Dedifferentiated amniotic fluid mesenchymal stem cell (primary cell): Measurements from ENCODE around the gene CACNA2D2.
"Not testable (repeated sequence)": the region's sequence is repeated elsewhere in the genome, so short reads cannot be mapped to it uniquely, and the experiment has no call there.

Experiments
- DNase-seq: peaks from one replicate; pipeline ENCODE4 v3.0.0-alpha.2; 2016; ENCODE audit errors: extremely low spot score

CACNA2D2 gene

DNA sequence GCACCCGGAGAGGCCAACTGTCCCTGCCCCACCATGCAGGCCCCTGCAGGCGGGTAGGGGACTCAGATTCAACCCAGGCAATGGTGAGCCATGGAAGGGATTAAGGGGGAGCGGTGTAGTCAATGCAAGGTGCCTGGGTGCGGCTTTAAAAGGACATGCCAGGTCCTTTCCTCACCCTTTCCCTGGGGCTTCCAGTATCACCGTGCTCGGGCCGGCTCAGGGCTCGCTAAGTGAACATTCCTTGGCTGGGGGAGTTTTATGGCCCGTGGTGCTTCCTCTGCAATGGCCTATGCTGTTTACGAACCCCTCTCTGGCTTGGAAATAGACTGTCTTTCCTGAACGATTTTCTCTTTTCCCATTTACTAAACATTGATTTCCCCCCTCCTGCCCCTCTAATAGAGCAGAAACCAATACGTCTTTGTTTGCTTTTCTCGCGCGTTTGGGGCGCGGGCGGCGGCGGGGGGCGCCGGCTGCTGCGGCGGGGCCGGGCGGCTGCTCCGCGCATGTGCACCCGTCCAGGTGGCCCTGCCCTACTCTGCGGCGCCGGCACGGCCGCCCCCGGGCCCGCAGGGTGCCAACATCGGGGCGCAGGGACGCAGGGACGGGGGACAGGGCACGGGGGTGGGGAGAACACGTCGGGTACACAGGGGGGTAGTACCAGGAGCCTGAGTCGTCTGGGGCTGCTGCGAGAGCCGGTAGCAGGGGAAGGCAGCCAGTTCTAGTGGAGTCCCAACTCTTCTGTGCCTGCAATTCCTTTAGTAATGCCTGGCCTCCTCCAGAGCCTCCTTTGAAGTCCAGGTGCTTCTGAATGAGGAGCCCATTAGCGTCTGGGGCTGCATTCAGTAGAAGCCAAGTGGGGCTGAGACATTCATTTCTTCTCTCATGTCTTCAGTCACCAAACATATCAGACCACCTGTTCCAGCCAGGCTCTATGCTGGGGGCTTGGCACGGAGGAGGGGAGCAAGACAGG is 26.9 kb upstream of the CACNA2D2 start:
- no peak for DNase-seq

DNA sequence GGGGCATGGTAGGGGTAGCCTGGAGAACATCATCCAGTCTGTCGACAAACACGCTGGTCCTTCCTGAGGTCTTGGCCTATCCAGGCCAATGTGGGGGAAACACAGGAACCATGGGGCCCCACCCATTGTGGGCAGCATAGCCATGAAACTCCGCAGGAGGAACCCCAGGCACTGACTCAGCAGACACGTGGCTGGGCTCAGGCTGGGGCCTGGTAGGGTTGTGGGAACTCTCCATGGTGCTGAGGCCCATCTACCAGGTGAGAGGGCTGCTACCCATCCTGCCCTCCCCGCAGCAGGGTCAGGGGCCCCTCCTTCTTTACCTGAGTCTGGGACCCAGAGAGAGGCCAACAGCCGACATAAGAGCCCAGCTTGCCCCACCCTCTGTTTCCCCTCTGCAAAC is 22.6 kb upstream of the CACNA2D2 start:
- no peak for DNase-seq

DNA sequence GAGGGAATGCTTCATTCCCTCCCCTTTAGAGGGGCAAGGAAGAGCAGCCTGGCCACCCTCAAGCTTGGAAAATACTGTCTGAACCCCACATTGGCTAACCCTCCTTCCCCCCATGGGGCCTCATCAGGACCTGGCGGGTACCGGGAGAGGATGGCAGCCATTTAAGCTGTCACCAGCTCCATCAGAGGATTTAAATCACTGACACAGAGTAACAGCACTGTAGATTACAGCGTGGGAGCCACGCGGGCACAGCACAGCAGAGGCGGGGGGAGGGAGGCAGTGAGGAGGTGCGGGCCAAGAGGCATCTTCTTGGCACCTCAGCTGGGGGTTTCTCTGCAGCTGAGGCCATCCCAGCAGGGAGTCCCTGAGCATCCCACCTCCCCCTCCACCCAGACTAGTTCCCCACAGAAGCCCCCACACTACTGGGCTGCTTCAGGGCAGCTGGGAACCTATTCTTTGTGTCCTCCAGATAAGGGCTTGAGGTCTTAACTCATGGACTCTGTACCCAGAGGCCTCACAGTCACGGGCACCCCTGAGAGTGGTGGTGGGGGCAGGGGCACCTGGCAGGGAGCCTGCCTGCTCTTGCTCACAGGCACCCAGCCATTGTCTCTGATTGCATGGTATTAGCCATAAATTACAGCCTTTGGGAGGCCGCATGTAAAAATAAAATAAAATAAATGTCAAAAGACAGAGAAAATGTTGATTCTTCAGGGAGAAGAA is 21.9 kb upstream of the CACNA2D2 start:
- no peak for DNase-seq

DNA sequence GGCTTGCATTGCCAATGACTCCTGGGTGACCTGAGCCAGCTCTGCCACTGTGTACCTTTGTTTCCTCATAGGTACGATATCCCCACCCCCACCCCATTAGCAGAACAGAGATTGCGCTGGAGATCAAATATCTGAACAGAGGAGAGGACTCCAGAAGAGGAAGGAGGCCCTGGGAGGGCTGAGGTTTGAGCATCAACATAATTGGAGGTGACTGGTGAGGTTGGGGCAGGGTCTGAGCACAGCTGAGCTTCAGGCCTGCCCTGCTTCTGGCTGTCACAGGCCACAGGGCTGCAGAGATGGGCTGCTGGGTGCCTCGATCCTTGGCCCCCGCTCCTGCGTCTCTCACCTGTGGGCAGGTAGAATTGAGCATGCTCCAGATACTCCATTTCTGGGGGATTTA is 21.3 kb upstream of the CACNA2D2 start:
- DNase-seq = no peak

DNA sequence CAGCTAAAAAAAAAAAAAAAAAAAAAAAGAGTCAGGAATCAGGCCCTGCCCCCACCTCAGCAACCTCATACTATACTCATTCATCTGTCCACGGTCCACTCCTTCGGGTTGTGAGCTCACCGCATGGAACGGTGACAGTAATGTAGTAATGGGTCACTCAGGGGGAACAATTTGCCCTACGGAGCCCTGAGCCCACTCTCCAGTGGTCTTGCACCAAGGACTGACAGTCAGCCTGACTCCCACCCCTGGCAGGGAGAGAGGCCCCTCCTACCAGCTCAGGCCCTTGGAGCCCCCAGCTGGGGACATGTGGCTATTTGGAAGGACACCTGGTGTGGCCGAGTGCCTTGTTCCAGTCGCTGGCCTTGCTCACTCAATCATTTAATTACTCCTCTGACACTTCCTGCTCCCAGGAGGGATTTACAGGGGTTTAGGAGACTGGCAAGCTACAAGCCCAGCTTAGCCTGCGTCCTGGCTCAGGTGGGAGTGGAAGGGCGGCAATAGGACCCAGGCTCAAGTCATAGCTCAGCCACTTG is 19.9 kb upstream of the CACNA2D2 start:
- no peak for DNase-seq

DNA sequence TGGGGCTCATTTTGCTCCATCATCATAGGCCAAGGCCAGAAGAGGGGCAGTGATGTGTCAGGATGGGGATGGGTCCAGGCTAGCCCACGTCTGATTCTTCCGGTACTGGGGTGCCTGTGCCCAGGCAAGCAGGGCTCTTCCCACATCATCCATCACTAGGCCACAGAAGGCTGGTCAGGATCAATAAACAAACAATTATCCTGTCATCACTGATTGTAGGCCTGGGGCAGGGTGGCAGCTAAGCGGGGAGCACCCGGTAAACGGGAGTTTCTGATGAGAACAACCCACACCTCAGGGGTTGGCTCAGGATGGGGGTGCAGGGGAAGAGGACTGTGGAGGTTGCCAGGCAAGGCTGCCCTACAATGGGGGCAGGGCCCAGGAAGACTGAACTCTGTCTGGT is 18.1 kb upstream of the CACNA2D2 start:
- no peak for DNase-seq

DNA sequence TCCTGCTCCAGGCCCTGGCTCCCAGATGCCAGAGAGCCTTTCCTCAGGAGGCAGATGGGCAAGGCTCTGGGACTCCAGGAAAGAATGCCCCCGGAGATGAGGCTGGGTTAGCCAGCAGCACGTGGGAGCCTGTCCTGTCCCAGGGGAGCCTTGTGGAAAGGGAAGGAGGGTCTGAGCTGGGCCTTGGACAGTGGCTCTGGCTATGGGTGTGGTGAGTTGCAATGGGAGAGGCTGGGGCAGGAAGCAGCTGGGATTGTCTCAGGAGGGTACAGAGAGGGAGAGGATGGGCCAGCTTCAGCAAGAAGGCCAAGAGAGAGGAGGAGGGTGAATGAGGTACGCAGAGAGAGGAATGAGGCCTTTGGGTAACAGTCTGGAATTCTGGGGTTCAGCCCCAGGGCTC is 17.4 kb upstream of the CACNA2D2 start:
- DNase-seq = no peak

DNA sequence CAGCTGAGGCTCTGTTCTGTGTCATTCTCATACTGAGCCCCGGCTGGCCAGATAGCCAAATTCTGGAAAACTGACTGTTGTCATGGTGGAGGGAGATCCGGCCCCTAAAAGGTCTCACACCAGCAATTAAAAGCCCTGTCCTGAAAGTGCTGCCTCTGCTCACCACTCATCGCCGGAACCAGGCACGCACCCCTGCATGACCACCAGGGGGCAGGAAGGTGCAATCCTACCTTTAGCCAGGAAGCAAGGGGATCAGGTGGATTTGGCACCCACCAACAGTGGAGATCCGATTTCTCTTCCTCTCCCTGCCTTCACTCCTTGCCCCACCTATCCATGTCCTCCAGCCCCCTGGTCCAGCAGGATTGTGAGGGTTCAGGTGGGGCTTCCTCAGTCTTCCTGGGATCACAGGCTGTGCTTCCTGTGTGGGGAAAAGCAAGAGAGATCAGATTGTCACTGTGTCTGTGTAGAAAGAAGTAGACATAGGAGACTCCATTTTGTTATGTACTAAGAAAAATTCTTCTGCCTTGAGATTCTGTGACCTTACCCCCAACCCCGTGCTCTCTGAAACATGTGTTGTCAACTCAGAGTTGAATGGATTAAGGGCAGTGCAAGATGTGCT is 16.1 kb upstream of the CACNA2D2 start:
- no peak for DNase-seq

DNA sequence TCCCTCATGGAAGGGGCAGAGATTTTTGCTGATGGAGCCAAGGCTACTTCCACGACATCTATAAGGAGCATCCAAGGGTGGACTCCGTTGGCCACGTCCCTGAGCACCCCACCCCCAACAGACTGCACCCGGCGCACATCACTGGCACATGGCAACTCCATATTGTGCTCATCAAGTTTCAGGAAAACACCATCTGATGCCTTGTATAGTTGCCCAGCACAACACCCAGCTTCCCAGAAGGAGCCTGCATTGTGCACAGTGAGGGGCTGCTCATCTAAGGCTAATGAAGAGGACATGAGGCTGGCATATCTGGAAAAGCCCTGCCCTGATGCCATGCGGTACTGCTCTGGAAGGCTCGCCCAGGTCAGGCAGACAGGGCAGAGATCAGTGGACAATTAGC is 15.0 kb upstream of the CACNA2D2 start:
- DNase-seq = no peak

DNA sequence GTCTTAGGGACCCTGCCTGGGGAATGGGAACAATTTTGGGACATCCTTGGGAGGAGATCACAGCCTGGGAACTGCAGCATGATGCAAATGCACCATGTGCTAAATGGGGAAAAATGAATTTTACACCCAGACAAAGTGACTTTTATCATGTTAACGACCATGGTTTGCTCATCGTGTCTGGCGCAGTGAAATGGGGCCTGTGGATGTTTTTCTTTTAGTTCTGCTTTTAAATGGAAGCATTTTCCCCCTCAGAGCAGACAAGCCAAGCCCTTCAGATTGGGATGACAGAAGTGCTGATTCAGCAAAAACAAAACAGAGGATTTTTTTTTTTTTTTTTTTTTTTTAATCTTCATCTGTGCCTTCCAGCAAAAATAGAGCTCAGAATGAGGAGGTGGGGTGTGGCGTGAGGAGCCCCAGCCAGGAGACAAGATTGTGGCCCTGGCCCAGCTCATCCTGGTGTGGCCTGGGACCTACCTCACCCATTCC is 14.3 kb upstream of the CACNA2D2 start:
- no peak for DNase-seq

DNA sequence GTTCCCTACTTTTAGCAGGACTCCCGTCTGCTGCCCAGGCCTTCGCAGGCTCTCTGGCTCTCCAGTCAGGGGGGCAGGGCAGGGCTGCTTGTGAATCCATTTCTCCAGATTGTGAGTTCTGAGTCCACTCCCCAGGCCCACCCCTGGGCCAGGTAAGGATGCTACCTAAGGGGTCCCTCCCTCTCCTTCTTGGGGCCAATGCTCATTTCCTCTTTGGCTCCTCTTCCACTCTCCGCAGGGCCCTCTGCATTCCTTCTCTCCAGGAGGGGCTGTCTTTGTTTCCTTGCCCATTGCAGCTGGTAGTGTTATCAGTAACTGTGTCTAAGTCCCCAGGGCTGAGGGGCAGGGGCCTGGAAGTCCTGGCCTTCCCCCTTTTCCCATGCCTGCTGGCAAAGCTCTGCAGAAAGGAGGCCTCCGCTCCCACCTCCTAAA is 13.0 kb upstream of the CACNA2D2 start:
- DNase-seq = no peak

DNA sequence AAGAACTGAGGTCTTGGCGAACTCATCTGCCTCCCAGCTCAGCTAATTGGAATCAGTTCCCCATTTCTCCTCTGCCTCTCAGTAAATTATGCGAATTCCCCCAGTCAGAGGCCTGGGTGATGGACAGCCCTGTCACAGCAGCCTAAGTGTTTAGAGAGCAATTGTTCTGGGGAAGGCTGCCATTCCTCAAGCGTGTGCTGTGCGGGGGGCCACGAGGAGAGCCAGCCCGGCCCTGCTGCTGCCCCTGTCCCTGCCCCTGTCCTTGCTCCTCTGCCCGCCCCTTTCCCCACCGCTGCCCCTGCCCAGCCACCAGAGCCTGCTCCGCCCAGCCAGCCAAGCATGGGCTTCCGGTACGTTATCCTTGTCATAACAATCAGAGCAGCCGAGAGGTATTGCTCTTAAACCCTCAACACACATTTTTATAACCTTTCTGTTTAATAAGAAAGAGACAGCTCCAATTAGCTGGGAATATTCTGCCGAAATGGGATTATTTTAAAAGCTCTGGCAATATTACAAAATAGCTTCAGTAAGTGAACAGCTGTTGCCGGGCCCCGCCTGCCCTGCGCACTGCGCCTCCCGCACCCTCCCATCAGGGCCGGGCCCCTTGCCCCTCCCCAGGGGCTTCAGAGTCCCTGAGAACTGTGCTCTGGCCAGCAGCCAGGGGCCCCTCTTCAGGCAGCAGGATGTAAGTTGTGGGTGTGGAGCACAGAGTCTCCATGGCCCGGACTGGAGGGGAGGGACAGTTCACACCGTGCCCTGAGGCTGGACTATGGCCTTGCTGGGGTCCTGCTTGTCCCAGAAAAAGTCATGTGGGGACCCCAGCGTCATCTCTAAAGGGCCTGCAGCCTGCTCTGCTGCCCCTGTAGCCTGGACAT is 12.4 kb upstream of the CACNA2D2 start:
- DNase-seq = no peak

DNA sequence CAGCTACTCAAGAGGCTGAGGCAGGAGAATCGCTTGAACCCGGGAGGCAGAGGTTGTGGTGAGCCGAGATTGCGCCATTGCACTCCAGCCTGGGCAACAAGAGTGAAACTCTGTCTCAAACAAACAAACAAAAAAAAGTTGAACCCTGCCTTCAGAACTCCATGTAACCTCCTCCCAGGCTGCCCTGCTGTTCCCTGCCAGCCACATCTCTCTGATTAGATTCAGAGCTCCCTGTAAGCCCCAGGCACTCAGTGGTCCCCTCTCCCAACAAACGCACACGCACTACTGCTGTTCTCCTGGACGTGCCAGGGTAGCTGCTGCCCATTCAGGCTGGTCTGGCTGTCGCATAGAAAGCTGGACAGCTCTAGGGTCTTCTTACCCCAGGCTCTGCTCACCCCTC is 9.5 kb upstream of the CACNA2D2 start:
- DNase-seq = not testable (repeated sequence)

DNA sequence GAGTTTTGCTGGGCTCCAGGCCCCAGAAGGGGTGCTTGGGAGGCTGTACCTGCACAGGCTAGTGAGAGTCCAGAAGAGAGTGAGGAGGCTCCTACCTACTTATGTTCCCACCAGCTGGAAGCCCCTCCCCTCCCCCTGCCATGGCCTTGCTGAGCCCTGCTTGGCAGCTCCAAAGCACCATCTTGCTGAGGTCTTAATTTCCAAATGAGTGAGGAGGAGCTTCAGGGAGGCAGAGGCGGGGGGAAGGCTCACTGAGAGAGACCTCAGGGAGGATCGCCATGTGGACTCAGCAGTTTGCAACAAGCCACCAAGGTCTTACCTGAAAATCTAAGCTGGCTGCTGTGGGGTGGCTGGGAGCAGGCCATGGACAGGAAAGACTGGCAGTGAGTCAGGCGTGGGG is 8.7 kb upstream of the CACNA2D2 start:
- DNase-seq = no peak

DNA sequence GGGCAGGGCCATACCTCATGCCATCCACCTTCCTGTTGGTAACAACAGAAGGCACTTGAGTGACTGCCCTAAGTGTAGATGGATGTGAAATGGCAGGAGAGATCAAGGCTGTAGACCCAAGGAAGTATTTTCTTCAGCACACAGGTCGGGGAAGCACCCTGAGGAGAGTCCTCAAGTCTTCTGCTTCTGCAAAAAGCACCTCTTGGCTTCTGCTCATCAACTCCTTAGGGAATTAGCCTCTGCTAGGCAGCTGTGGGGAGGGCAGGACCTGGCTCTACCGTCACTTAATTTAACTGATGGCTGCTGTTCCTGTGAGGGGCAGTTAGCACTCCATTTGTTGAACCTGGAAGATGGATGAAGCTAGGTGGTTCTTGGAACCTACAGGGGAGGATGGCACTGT is 6.9 kb upstream of the CACNA2D2 start:
- no peak for DNase-seq

DNA sequence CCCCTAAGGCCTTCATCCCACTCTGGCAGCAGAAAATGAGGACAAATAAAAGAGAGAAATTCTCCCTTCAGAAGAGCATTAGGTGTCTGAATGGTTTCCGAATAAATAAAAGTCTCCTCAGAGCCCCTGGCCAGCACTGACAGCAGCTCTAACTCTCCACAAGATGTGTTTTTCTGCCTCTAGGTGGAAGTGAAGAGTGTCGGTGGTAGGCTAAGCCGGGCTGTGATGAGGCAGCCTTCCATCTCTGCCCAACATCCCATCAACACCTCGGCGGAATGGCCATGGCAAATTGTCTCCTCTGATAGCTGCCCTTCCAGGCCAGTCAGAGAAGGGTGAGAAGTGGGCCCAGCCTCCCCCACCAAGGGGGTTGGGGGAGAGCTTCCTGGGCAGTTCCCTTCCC is 6.3 kb upstream of the CACNA2D2 start:
- no peak for DNase-seq

DNA sequence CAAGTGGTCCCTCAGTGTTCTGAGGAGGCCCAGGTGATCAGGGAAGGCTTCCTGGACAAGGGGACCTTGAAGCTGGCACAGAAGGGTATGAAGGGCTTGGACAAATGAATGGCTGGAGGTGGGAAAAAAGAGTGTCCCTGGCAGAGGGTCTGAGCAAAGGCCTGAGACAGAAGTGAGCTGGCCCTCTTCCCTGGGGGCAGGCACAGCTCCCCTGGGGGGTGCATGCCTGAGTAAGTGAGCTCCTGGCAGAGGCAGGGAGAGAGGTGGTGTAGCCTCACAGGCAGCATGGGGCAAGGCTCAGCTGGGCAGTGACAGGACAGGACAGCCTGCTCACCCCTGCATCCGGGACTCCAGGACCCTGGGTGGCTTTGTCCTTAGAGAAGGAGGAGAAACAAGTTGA is 5.4 kb upstream of the CACNA2D2 start:
- DNase-seq = no peak

DNA sequence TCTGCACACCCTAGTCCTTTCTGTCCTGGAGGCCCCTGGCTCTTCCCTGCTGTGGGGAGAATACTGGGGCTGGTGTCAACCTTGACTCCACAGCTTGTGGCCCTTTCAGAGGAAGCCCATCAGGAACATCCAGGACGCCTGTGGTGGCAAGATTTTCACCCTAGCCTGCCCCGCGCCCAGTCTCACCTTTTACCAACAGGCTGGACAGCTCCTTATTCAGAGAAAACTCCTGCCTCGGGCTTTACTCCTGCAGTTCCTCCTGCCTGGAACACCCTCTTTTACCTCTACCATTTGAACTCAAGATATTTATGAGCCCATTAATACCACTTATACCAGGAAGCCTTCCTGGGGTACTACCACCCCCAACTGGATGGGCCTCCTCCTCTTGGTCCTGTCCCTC is 2.7 kb upstream of the CACNA2D2 start:
- no peak for DNase-seq

DNA sequence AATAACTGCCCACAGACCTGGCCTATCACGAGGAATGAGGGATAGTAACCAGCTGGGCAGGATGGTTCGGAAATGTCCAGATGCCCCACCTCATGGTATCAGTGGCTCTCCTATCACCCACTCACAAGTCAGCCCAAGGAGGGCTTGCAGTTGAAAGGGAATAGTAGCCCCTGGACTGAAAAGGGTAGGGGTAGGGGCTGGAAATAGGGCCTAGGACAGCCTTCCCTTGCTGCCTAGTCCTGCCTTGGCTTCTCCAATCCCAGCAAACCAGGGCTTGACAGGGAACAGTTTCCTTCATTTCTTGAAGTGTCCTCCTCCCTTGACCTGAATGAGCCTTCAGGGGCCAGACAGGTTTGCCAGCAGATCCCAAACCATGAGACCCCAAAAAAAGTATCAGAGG is 1.2 kb upstream of the CACNA2D2 start:
- no peak for DNase-seq

DNA sequence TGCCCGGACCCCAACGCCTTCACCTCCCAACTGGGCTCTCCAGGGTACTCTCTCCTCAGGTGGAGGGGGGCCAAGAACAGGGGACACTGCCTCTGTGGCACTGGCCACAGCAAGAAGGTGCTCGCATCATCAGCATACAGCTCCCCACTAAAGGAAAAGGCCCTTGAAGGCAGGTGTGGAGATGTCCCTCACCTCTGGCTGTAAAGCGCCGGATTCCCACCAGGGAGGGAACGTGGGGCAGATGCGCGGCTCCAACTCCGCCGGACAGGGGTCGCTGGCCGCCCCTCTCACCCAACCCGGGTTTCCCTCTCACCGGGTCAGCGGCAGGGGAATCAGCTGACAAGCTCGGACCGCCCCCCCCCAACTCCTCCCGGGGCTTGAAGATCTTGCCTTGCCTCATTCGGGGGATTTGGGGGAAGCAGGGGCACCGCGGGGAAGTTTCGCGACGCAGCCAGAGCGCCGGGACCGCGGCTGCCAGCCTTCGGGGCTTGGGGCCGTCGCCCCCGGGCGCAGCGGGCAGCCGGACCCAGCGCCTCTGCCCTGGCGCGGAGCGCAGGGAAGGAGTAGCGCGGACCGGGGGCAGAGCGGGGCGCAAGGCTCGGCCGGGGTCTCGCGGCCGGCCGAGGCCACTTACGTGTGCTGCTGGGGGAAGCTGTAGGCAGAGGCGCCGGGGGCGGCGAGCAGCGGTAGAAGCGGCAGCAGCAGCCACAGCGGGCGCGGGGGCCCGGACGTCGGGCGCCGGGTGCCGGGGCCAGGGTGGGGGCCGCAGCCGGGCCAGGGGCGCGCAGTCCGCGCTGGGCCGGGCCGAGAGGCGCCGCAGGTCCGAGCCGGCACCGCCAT is 630 bp downstream of the CACNA2D2 start:
- DNase-seq = no peak
